ENCODE data around the gene SLC47A2.

DNA sequence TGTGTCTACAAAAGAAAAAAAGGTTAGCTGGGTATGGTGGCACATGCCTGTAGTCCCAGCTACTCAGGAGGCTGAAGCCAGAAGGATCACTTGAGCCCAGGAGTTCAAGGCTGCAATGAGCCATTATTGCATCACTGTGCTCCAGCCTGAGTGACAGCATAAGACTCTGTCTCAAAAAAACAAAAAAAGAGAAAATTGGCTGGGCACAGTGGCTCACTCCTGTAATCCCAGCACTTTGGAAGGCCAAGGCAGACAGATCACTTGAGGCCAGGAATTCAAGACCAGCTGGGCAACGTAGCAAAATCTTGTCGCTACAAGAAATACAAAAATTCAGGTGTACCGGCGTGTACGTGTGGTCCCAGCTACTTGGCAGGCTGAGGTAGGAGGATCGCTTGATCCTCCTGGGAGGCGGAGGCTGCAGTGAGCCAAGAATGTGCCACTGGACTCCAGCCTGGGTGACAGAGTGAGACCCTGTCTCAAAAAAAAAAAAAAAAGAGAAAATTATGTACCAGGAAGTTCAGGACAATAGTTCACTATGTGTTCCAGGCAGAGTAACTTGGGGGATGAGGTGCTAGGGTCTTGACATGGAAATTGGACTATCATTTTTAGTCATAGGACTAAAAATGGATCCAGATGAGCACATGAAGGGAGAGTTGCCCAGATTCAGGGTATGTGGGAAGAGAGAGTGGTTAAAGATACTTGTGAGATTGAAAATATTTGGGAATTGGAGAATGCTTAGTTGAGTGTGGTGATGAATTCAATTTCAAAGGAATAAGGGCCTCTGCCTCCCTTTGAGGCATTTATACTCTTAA lies 56.8 kb downstream of the SLC47A2 start:
- TF ChIP-seq REST (IDR thresholded peaks at IDR 0.05; ENCODE audit: insufficient read depth in 1 of 2, low read depth in 2 of 2, low read length in 2 of 2) (no peak), POLR2AphosphoS5 (IDR thresholded peaks at IDR 0.05; ENCODE audit: low read depth, low read length) (no peak)

All from PFSK-1 (cell line).